Measurements from ENCODE around the gene BDH1. TPM values are rescaled to one million over a fixed set of nuclear protein-coding genes. Genes with fewer than 3 reads are reported as not detected.

Gene BDH1
- total and polyA plus RNA-seq, 2 of the 13 experiments (the other 11 are each of a cell fraction or from before 2014, with no cell fraction given) = 21.2 to 71.9 TPM

DNA sequence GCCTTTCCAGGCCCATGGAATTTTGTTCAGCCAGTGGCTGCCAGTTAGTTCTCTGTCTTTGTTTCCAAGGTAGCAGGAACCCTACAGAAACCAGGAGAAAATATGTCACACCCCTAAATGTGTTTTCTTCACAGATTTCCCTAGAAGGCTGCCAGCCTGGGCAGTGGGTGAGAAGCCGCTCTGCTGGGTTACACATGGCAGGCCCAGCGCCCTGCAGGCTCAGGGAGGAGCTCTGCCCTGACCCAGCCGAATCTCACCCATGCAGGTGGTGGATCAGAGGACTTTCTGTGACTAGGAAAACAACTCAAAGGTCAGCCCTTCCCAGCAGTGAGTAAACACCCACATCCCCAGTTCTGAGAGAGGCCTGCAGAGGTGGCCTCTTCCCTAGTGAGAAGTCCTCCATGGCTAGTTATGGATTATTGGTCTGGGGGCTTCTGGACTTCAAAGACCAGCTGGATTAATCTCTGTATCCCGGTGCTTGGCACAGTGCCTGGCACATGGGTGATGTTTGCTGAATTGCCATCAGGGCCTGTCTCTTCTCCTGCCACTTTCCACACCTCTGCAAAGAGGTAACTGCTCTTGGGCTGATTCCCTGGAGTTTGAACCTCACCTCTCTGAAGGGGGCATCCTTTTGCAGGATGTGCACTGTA lies 34.7 kb upstream of the BDH1 start (continued):
- TF ChIP-seq MBNL3 (CRISPR knock-in tag; conservative IDR thresholded peaks at IDR 0.05) (no peak), NONO (IDR thresholded peaks at IDR 0.05) (no peak), NONO (CRISPR knock-in tag; conservative IDR thresholded peaks at IDR 0.05) (peak; percentile 71), ZNF383 (CRISPR knock-in tag; IDR thresholded peaks at IDR 0.05; ENCODE audit: borderline replicate concordance) (no peak), TCF7L2 (IDR thresholded peaks at IDR 0.05; ENCODE audit: low read depth, low read length) (peak; percentile 18; the same call in 1 of the 2 replicates), ATF7-NPFF (CRISPR knock-in tag; IDR thresholded peaks at IDR 0.05; ENCODE audit: low read depth) (no peak), ZNF530 (CRISPR knock-in tag; IDR thresholded peaks at IDR 0.05; ENCODE audit: low read depth) (no peak), SAFB2 (CRISPR knock-in tag; IDR thresholded peaks at IDR 0.05; ENCODE audit: borderline replicate concordance, low read depth) (no peak; the same call in 1 of the 2 replicates), ZFP62 (CRISPR knock-in tag; IDR thresholded peaks at IDR 0.05) (no peak), ZNF501 (CRISPR knock-in tag; IDR thresholded peaks at IDR 0.05) (peak; percentile 70; the same call in 1 of the 2 replicates), BHLHE40 (IDR thresholded peaks at IDR 0.05; ENCODE audit: low read length) (no peak), SMAD3 (CRISPR knock-in tag; IDR thresholded peaks at IDR 0.05) (peak; percentile 59; the same call in 1 of the 2 replicates), DZIP1 (CRISPR knock-in tag; IDR thresholded peaks at IDR 0.05) (no peak), ZNF207 (IDR thresholded peaks at IDR 0.05; ENCODE audit: borderline replicate concordance) (no peak), SYNCRIP (IDR thresholded peaks at IDR 0.05; ENCODE audit: insufficient read depth, low read depth, low read length) (no peak), ZNF780A (CRISPR knock-in tag; IDR thresholded peaks at IDR 0.05) (no peak), ZNF235 (CRISPR knock-in tag; IDR thresholded peaks at IDR 0.05; ENCODE audit: borderline replicate concordance) (no peak), ZNF570 (CRISPR knock-in tag; IDR thresholded peaks at IDR 0.05; ENCODE audit: borderline replicate concordance) (0 out of 2 replicates have a peak, but pooled peaks have one; percentile 64), MZF1 (CRISPR knock-in tag; IDR thresholded peaks at IDR 0.05; ENCODE audit: borderline replicate concordance) (no peak), MTA1 (CRISPR knock-in tag; IDR thresholded peaks at IDR 0.05; ENCODE audit: borderline replicate concordance) (peak; percentile 92), MLLT10 (CRISPR knock-in tag; IDR thresholded peaks at IDR 0.05) (no peak), NR1H2 (CRISPR knock-in tag; IDR thresholded peaks at IDR 0.05; ENCODE audit: borderline replicate concordance, low read depth) (no peak), SMAD9 (CRISPR knock-in tag; IDR thresholded peaks at IDR 0.05) (no peak)
- TF ChIP-seq, protein P1, sequence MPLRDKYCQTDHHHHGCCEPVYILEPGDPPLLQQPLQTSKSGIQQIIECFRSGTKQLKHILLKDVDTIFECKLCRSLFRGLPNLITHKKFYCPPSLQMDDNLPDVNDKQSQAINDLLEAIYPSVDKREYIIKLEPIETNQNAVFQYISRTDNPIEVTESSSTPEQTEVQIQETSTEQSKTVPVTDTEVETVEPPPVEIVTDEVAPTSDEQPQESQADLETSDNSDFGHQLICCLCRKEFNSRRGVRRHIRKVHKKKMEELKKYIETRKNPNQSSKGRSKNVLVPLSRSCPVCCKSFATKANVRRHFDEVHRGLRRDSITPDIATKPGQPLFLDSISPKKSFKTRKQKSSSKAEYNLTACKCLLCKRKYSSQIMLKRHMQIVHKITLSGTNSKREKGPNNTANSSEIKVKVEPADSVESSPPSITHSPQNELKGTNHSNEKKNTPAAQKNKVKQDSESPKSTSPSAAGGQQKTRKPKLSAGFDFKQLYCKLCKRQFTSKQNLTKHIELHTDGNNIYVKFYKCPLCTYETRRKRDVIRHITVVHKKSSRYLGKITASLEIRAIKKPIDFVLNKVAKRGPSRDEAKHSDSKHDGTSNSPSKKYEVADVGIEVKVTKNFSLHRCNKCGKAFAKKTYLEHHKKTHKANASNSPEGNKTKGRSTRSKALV (CRISPR knock-in tag; IDR thresholded peaks at IDR 0.05) = peak; percentile 62
- TF ChIP-seq, protein P2, sequence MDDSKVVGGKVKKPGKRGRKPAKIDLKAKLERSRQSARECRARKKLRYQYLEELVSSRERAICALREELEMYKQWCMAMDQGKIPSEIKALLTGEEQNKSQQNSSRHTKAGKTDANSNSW (CRISPR knock-in tag; IDR thresholded peaks at IDR 0.05; ENCODE audit: borderline replicate concordance) = no peak; the same call in 1 of the 2 replicates
